ENCODE measurements around the gene ITPRIPL2. TPM values are rescaled to one million over a fixed set of nuclear protein-coding genes. Genes with fewer than 3 reads are reported as not detected.

The ITPRIPL2 gene
- total and polyA plus RNA-seq, 2 of the 13 experiments (the other 11 are each of a cell fraction or from before 2014, with no cell fraction given) = 5.9 to 12.6 TPM

- TF ChIP-seq THRA (CRISPR knock-in tag; IDR thresholded peaks at IDR 0.05; ENCODE audit: borderline replicate concordance) (0 out of 2 replicates have a peak, but pooled peaks have one; percentile 30), TRIM24 (CRISPR knock-in tag; IDR thresholded peaks at IDR 0.05) (no peak), ZNF891 (CRISPR knock-in tag; IDR thresholded peaks at IDR 0.05) (peak; percentile 69; the same call in 1 of the 2 replicates), MIER3 (CRISPR knock-in tag; IDR thresholded peaks at IDR 0.05; ENCODE audit: borderline replicate concordance) (peak; percentile 46; the same call in 1 of the 2 replicates), E2F5 (CRISPR knock-in tag; conservative IDR thresholded peaks at IDR 0.05) (no peak), GLI4 (CRISPR knock-in tag; IDR thresholded peaks at IDR 0.05; ENCODE audit: borderline replicate concordance) (no peak), ZNF691 (CRISPR knock-in tag; IDR thresholded peaks at IDR 0.05; ENCODE audit: borderline replicate concordance, low read depth) (0 out of 2 replicates have a peak, but pooled peaks have one; percentile 53), ELF1 (CRISPR knock-in tag; IDR thresholded peaks at IDR 0.05) (no peak), PHF8 (CRISPR knock-in tag; IDR thresholded peaks at IDR 0.05) (0 out of 2 replicates have a peak, but pooled peaks have one; percentile 22), PPARG (CRISPR knock-in tag; conservative IDR thresholded peaks at IDR 0.05) (0 out of 2 replicates have a peak, but pooled peaks have one; percentile 20), JUNB (CRISPR knock-in tag; IDR thresholded peaks at IDR 0.05; ENCODE audit: borderline replicate concordance) (no peak), ZFP36L1 (CRISPR knock-in tag; IDR thresholded peaks at IDR 0.05) (no peak), SIX1 (CRISPR knock-in tag; IDR thresholded peaks at IDR 0.05; ENCODE audit: borderline replicate concordance) (no peak), NCOA1 (CRISPR knock-in tag; IDR thresholded peaks at IDR 0.05) (no peak), HNRNPUL1 (IDR thresholded peaks at IDR 0.05; ENCODE audit: low read depth, low read length) (no peak), CTCF (CRISPR knock-in tag; IDR thresholded peaks at IDR 0.05) (peak; percentile 98), ZFP36L2 (CRISPR knock-in tag; IDR thresholded peaks at IDR 0.05) (0 out of 2 replicates have a peak, but pooled peaks have one; percentile 51), ZNF20 (CRISPR knock-in tag; IDR thresholded peaks at IDR 0.05) (no peak), THAP8 (CRISPR knock-in tag; IDR thresholded peaks at IDR 0.05; ENCODE audit: borderline replicate concordance) (no peak)
These were observed 41.7 kb upstream of the ITPRIPL2 start (continued) for GRCh38 chr16:19071811-19072777.

Data from HepG2 (cell line).